Measurements from ENCODE around the gene HOXB8. TPM values are rescaled to one million over a fixed set of nuclear protein-coding genes. Genes with fewer than 3 reads are reported as not detected.
A peak's percentile ranks its signal among the peaks of the same experiment; 100 is the strongest.

HOXB8 gene
- total RNA-seq, 1 donor from 2014 or later = not detected

DNA sequence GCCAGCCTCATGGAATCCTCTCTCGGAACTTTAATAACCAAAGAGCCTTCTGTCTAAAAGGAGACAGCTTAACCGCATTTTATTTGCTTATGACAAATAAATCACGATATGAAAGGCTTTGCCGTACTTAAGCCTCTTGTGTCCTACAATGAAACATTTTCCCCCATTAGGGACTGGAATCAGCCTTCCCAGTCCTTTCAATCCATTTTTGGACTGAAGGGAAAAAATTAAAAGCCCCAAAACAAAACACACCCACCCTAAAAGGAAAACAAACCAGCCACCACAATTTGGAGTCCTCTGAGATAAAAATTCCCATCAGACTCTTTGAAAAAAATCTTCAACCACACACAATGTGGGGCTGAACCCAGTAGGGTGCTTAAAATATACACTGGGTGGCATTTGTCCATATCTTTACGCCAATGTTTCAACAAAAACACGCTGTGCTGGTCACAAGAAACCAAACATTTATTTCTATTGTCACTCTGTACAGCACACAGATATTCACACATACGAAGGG is 40.0 kb downstream of the HOXB8 start:
- Histone ChIP-seq H3K9ac (no peak overlapping the region), H3K27ac (no peak overlapping the region), H3K4me2 (no peak overlapping the region), H3F3A (ENCODE audit: low read depth) (peaks cover 4% of the 10 kb centered on the region), H4K20me1 (ENCODE audit: low read depth) (peaks cover 94% of the 10 kb centered on the region), H3K9me3 (ENCODE audit: low read depth) (no peaks in the 10 kb centered on the region), H2AFZ (replicated peaks) (no peak overlapping the region), H3K79me2 (ENCODE audit: low read depth) (no peaks in the 10 kb centered on the region), H3K36me3 (no peaks in the 10 kb centered on the region), H3K27me3 (peaks cover 100% of the 10 kb centered on the region), H3K4me1 (no peaks in the 10 kb centered on the region), H3K4me3 (no peak overlapping the region)
- TF ChIP-seq, protein P1, sequence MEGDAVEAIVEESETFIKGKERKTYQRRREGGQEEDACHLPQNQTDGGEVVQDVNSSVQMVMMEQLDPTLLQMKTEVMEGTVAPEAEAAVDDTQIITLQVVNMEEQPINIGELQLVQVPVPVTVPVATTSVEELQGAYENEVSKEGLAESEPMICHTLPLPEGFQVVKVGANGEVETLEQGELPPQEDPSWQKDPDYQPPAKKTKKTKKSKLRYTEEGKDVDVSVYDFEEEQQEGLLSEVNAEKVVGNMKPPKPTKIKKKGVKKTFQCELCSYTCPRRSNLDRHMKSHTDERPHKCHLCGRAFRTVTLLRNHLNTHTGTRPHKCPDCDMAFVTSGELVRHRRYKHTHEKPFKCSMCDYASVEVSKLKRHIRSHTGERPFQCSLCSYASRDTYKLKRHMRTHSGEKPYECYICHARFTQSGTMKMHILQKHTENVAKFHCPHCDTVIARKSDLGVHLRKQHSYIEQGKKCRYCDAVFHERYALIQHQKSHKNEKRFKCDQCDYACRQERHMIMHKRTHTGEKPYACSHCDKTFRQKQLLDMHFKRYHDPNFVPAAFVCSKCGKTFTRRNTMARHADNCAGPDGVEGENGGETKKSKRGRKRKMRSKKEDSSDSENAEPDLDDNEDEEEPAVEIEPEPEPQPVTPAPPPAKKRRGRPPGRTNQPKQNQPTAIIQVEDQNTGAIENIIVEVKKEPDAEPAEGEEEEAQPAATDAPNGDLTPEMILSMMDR (IDR thresholded peaks at IDR 0.05) = no peak
- no peak for TF ChIP-seq EZH2phosphoT487 (IDR thresholded peaks at IDR 0.05)
- no peak for TF ChIP-seq EZH2 (IDR thresholded peaks at IDR 0.05)
- peaks cover 9% of the 10 kb centered on the region for H3K9me3 Mint-ChIP-seq
- no peak overlapping the region for H3K27ac Mint-ChIP-seq
- H3K4me3 Mint-ChIP-seq = no peak overlapping the region
- H3K36me3 Mint-ChIP-seq = no peaks in the 10 kb centered on the region
- peaks cover 75% of the 10 kb centered on the region for H3K27me3 Mint-ChIP-seq (ENCODE audit: insufficient read depth, low read depth)
- no peaks in the 10 kb centered on the region for H3K4me1 Mint-ChIP-seq
- DNase-seq (ENCODE audit: low spot score) = no peak

DNA sequence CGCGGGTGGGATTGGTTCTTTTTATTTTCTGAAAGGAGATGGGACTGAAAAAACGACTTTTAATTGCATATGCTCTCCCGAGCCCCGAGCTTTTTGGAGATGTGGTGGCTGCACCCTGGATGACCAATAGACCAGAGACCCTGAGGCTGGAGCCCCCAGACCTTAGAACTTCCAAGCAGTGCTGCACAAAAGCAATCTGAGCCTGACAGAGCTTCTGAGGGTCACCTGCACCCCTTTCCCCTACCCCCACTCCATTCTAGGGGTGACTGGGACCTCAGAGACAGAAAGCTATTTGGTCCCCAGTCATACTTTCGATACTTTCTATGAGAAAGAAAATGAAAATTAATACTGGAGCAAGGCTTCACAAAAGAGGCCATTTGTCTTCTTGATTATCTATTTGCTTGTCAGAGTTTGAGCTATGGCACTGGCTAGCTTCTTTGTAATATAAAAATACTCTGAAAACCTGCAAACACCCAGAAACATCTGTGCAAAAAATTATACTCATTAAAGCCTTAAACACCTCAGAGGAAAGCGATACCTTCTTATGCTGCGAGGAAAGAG is 40.5 kb downstream of the HOXB8 start:
- Mint-ChIP-seq H3K9me3 (peaks cover 9% of the 10 kb centered on the region), H3K27ac (no peak overlapping the region), H3K4me3 (no peak overlapping the region), H3K36me3 (no peaks in the 10 kb centered on the region), H3K27me3 (ENCODE audit: insufficient read depth, low read depth) (peaks cover 70% of the 10 kb centered on the region), H3K4me1 (no peaks in the 10 kb centered on the region)
- no peaks in the 10 kb centered on the region for H3K9me3 ChIP-seq (ENCODE audit: low read depth)
- H2AFZ ChIP-seq (replicated peaks) = no peak overlapping the region
- H3K79me2 ChIP-seq (ENCODE audit: low read depth) = no peaks in the 10 kb centered on the region
- H3K36me3 ChIP-seq = no peaks in the 10 kb centered on the region
- no peak overlapping the region for H3K4me3 ChIP-seq
- no peak for DNase-seq (ENCODE audit: low spot score)
- H3K27me3 ChIP-seq = peaks cover 100% of the 10 kb centered on the region
- H3F3A ChIP-seq (ENCODE audit: low read depth) = peaks cover 4% of the 10 kb centered on the region
- TF ChIP-seq, protein P1 (IDR thresholded peaks at IDR 0.05) = no peak
- peak; percentile 34 for TF ChIP-seq EZH2phosphoT487 (IDR thresholded peaks at IDR 0.05)
- TF ChIP-seq EZH2 (IDR thresholded peaks at IDR 0.05) = peak; percentile 55
- no peaks in the 10 kb centered on the region for H3K4me1 ChIP-seq
- H3K27ac ChIP-seq = no peak overlapping the region
- no peak overlapping the region for H3K4me2 ChIP-seq
- peaks cover 94% of the 10 kb centered on the region for H4K20me1 ChIP-seq (ENCODE audit: low read depth)
- H3K9ac ChIP-seq = no peak overlapping the region

DNA sequence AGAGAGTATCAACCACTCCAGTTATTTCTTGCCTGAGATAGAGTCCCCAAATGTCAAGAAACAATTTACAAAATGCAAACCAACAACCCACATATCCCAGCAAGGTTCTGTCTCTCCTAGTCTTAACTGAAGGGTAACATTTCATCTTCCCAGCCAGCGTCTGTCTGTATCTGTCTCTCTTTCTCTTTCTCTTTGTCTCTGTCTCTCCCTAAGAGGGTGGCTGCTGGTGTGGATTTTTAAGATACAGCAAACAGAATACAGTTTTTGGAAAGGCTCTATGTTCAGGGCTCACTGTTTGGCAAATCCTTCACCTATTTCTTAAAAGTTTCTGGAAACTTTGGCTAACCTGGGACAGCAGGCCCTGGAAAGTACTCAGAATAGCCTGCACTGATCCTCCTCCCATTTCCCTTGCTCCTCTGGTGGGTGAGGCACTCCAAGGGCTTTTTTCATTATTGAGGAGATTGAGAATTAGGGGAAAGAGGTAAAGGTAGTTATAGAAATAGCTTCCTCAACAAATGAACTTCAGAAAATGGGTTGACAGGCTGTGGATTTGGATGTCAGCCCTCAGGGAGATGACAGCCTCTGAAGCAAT is 43.2 kb downstream of the HOXB8 start:
- no peak overlapping the region for H3K4me2 ChIP-seq
- no peaks in the 10 kb centered on the region for H3K79me2 ChIP-seq (ENCODE audit: low read depth)
- no peak for DNase-seq (ENCODE audit: low spot score)
- Mint-ChIP-seq H3K27me3 (ENCODE audit: insufficient read depth, low read depth) (peaks cover 46% of the 10 kb centered on the region), H3K4me1 (no peaks in the 10 kb centered on the region), H3K27ac (no peak overlapping the region), H3K4me3 (no peak overlapping the region), H3K36me3 (no peaks in the 10 kb centered on the region), H3K9me3 (peaks cover 2% of the 10 kb centered on the region)
- H3K4me1 ChIP-seq = no peaks in the 10 kb centered on the region
- H2AFZ ChIP-seq (replicated peaks) = no peak overlapping the region
- TF ChIP-seq EZH2 (IDR thresholded peaks at IDR 0.05) (no peak), EZH2phosphoT487 (IDR thresholded peaks at IDR 0.05) (no peak)
- TF ChIP-seq, protein P1 (IDR thresholded peaks at IDR 0.05) = no peak
- H3K9me3 ChIP-seq (ENCODE audit: low read depth) = no peaks in the 10 kb centered on the region
- H3K27me3 ChIP-seq = peaks cover 100% of the 10 kb centered on the region
- H3K4me3 ChIP-seq = no peak overlapping the region
- no peaks in the 10 kb centered on the region for H3F3A ChIP-seq (ENCODE audit: low read depth)
- H4K20me1 ChIP-seq (ENCODE audit: low read depth) = peaks cover 98% of the 10 kb centered on the region
- H3K9ac ChIP-seq = no peak overlapping the region
- H3K36me3 ChIP-seq = no peaks in the 10 kb centered on the region
- no peak overlapping the region for H3K27ac ChIP-seq
